Left renal cortex interstitium (tissue), 4 donors: ENCODE measurements around the gene KIF13A. TPM values are rescaled to one million over a fixed set of nuclear protein-coding genes. Genes with fewer than 3 reads are reported as not detected.
"Not testable (repeated sequence)": the region's sequence is repeated elsewhere in the genome, so short reads cannot be mapped to it uniquely, and the experiment has no call there.

ENCODE experiments used
- DNase-seq, 4 donors: peaks; one replicate each; pipeline ENCODE4 v3.0.0-alpha.2; 2013; ENCODE audit warnings: low read depth in 4 of 4, low spot score in 2 of 4, missing footprints in 1 of 4
- polyA plus RNA-seq, 4 donors: library from polyadenylated mRNA; unstranded; fragments of 120-200 nt; gene quantifications; one replicate each; pipeline ENCODE4 v1.2.1, GENCODE V29; 2013; ENCODE audit not compliant: insufficient read length in 4 of 4

The KIF13A gene
- polyA plus RNA-seq, 4 donors: 31.7 to 41.5 (median 37.0) TPM

DNA sequence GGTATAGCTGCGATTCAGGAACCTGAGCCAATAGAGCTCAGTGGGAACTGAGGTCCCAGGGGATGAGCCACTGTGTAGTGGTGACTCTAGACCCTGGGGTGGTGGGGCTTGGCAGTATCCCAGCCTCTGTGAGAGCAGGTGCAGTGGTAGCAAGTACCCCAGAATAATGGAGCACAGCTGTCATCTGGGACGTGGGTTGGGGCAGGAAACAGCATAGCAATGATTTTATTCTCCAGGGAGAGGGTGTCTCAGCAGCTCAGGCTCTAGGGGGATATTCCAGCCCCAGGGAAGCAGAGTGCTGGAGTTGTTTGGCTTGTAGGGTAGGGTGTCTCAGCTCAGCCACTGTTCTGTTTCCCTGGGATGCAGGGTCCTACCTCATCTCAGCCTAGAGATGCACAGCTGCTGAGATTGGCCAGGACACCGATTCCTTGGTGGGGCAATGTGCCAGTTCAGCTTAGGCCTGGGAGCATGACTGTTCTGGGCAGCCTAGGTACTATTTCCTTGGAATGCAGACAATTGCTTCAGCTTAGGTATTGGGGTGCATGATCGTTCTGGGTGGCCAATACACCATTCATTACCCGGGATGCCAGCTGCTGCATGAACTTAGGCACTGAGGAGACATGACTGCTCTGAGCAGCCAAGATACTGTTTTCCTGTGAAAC is 246.7 kb downstream of the KIF13A start:
- no peak for DNase-seq

DNA sequence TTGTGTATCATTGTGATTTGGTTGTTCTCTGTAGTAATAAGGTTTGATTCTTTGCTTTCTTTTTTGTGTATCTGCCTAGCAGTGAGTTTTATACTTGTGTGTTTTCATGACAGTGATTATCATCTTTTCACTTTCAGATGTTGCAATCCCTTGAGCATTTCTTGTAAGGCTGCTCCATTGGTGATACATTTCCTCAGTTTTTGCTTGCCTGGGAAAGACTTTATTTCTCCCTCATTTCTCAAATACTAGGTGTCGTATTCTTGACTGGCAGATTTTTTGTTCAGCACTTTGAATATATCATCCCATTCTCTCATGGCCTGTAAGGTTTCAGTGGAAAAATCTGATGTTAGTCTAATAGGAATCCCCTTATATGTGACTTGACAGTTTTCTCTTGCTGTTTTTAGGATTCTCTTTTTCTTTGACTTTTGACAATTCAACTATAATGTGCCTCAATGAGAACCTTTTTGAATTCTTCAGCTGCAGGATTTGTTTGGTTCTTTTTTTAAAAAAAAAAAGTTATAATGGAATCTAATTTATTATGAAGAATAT is 249.7 kb downstream of the KIF13A start:
- DNase-seq: no peak

GRCh38 chr6:17735311-17735710 is 252.1 kb downstream of the KIF13A start:
- not testable (repeated sequence) for DNase-seq

DNA sequence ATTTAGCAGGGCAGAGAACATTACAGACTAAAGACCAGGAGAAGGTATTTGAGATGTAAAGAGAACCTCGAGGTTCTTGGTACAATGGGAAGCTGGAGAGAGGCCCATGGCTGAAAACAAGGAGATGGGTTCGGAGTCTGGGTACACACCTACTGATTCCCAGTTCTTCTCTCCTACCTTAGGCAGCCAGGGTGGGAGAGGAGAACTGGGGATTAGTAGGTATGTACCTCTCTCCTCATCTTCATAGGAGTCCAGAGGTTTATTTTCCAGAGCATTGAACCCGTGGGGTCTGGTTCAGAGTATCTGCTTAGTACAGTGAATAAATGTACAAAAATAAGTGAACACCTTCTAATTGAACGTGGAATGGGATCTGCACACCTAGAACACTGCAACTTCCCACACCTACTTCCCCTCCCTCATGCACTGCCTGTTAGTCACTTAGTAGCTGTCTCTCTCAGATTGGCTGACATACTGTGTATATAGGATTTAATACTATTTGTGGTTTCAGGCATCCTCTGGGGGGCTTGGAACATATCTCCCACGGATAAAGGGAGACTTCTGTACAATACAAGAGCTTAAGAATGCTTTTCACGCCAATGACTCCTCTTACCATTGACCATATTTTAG is 257.2 kb downstream of the KIF13A start:
- no peak for DNase-seq

GRCh38 chr6:17729223-17730077 is 258.0 kb downstream of the KIF13A start:
- DNase-seq: no peak

- DNase-seq: no peak
These were observed 258.7 kb downstream of the KIF13A start for GRCh38 chr6:17728551-17729222.

DNA sequence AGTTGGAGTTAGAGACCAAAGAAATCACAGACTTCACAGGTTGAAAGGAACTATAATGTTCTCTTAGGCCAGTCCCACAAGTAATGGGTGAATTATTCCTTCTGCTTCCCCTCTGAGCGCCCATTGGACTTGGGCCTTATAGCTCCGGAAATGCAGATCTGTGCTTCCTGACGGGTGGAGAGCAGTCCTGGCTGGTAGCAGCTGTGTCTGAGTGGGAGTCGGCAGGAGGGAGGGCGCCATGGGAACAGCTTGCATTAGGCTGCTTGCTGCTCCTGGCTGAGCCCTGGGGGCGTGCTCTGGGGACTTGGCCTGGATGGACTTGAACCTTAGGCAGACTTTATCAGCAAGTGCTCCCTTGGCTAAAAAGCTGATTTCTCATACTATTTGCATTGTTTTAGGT is 262.4 kb downstream of the KIF13A start:
- DNase-seq: peak; percentile 27 to 65 (median 40)

DNA sequence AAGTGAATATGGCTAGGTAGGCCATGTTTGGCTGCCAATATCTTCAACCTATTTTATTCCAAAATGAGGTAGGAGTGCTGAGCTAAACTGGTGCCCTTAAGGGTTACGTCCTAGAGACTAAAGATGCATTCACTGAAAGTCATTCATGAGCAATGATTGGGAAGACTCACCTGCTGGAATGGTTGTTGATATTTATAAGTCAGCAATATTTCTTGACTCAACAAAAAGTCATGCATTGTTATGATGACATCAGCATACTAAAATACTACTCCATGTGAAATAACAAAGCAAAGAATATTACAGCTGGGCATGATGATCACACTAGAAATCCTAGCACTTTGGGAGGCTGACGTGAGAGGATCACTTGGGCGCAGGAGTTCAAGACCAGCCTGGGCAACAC is 263.1 kb downstream of the KIF13A start:
- DNase-seq: no peak

DNA sequence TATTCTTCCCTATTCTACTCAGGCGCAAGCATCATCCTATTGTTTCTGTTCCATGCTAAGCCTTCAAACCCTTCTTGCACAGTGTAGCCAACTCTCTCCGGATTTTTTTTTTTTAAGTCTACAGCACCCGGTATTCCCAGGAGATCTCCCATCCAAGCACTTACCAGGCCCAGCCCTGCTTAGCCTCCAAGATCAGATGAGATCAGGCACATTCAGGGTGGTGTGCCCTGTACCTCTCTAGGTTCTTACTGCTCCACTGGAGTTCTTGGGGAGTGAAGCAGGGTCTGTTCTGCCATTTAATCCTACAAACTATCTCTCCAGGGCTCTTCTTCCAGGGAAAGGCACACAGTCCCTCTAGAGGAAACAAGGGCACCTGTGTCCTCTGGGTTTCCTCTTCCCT is 265.8 kb downstream of the KIF13A start:
- DNase-seq: no peak

DNA sequence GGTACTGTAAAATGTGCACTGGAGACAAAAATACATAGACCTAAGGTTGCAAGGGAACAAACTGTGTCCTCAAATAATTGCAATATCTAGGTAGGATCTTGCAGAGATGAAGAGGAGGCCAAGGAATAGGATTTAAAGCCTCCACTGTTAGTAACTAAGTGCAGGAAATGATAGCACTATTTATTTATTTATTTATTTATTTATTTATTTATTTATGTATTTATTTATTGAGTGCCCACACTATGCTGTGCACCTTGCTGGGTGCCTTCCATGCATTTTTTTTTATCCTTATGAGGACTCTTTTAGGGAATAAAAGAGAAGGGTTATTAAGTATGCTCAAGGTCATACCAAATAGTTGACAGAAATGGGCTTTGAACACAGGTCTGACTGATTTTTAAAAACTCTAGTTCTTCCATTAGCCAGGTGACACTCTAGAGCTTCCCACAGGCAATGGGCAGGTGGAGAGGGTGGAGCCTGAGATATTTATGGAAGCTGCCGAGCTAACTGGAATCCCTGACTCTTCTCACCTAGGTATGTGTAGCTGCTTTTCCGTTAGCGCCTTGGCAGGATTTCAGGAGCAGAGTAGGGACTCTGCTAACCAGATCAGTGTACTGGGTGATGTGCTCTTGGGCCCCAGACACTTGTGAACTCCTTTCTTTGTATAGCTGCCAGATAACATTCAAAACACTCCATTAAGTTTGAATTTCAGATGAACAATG is 268.0 kb downstream of the KIF13A start:
- no peak for DNase-seq

DNA sequence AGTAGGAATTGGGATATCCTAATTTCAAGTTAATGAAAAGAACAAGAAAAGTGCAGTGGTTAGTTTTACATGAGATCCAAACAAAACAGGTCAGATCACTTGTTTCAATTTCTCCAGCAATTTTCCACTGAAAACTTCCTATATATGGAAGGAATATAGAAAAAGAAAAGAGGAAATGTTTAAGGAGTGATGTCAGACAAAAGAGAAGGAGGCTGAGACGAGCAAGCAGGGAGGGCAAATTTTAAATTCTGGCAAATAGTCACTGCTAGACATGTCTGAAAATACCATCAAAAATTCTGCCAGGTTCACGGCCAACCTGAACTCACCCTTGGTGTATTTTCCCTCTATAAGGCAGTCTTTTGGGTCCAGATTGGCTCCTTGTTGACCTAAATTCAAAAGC is 271.2 kb downstream of the KIF13A start:
- DNase-seq: no peak

DNA sequence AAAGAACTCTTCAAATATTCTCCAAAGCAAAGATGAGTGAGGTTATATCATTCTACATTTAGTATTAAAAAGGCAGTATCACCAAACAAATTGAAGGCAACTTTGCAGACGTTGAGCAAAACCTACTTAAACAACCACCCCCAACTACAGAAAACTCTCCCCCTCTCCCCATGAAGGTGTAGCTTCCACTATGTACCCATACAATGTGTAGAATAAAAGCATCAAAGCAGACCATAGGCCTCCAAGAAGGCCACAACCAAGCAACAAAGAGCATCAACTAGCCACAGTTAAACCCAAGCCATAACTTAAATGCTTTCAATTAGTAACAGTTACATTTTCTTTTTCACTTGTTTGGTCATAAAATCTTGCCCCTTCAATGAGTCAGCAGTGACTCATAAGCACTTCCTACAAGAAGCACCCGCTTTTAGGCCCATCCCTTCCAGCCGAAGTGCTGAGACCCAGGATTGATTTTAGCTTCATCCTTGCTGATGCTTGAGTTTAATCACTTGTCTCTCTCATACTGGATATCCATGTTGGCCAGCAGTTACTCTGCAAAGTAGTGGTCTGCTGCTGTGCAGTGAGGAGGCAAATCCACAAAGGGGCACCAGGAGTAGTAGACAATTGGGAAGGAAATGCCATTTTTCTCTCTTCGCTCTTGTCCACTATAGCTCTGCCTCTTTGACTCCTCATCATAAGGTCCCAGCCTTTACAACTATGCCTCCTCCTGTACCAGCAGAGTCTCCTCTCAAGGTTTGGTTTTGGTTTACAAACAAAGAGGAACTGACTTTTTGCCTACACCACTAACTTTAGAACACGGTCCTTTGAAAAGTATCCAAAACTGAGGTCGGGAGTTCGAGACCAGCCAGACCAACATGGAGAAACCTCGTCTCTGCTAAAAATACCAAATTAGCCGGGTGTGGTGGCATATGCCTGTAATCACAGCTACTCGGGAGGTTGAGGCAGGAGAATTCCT is 272.3 kb downstream of the KIF13A start:
- no peak for DNase-seq

DNA sequence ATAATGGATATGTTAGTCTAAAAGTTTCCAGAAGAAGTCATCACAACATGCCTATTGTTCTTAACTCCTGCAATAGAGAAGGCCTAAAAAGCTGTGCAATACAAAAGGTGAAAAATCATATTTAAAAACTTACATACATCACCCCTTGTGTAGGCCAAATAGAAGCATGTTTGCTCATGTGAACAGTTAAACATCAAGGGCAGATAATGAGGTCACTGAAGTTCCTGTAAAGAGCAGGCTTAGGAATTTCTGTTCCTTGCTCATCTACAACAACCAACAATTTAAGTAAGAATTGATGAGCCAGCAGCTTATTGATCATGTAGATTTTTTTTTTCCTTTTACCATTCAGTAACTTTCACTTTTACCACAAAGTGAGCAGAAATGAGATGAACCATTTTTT is 273.3 kb downstream of the KIF13A start:
- no peak for DNase-seq

- DNase-seq: no peak
These were observed 274.9 kb downstream of the KIF13A start for GRCh38 chr6:17712576-17712975.

GRCh38 chr6:17710331-17710730 is 277.1 kb downstream of the KIF13A start:
- DNase-seq: no peak

- no peak for DNase-seq
These were observed 278.0 kb downstream of the KIF13A start for GRCh38 chr6:17709476-17709875.
